Ascending aorta (tissue), 2 donors: ENCODE data around the gene BLM. TPM values are rescaled to one million over a fixed set of nuclear protein-coding genes. Genes with fewer than 3 reads are reported as not detected.
A peak's percentile ranks its signal among the peaks of the same experiment; 100 is the strongest.

Source experiments
- DNase-seq, 2 donors: peaks; one replicate each; pipeline ENCODE4 v3.0.0-alpha.2; 2019; ENCODE audit warnings: low spot score in 2 of 2
- H3K27ac ChIP-seq, 2 donors: fragments of 200-600 bp; sonication (generic); one replicate each; pipeline ENCODE4 v1.5.1; 2016 to 2017; ENCODE audit warnings: mild to moderate bottlenecking in 1 of 2
- H3K27me3 ChIP-seq: fragments of 200-600 bp; sonication (generic); one replicate; pipeline ENCODE4 v1.5.1; 2017
- H3K36me3 ChIP-seq, 2 donors: fragments of 200-600 bp; sonication (generic); one replicate each; pipeline ENCODE4 v1.5.1; 2016
- H3K4me1 ChIP-seq, 2 donors: fragments of 200-600 bp; sonication (generic); one replicate each; pipeline ENCODE4 v1.5.1; 2016 to 2017; ENCODE audit warnings: mild to moderate bottlenecking in 1 of 2
- H3K4me3 ChIP-seq, 2 donors: fragments of 200-600 bp; sonication (generic); one replicate each; pipeline ENCODE4 v1.5.1; 2016 to 2017; ENCODE audit warnings: mild to moderate bottlenecking in 1 of 2
- H3K9me3 ChIP-seq, 2 donors: fragments of 200-600 bp; sonication (generic); one replicate each; pipeline ENCODE4 v1.5.1; 2016
- CTCF ChIP-seq, 3 experiments: fragments of 200-600 bp in 2 of 3; fragments of 450-650 bp in 1 of 3; sonication (generic) in 2 of 3; IDR thresholded peaks; one replicate each; pipeline ENCODE4 v1.5.1; 2016 to 2019; ENCODE audit warnings: antibody characterized with exemption in 3 of 3, mild to moderate bottlenecking in 1 of 3, moderate library complexity in 1 of 3
- intact Hi-C: fragments of 100-400 bp; cut with DNase I; formaldehyde crosslinking; loops from one replicate; pipeline ENCODE4 v1.15.1; 2023
- total RNA-seq: library from RNA; depleted of rRNA; stranded (reverse); fragments of >200 nt; gene quantifications from one replicate; pipeline ENCODE4 v1.1.0, GENCODE V29; 2016

BLM gene
- total RNA-seq, 1 donor from 2014 or later: 0.11 TPM

GRCh38 chr15:90829126-90829525, 112.0 kb downstream of the BLM start:
- no peaks in the 10 kb centered on the region for H3K9me3 ChIP-seq
- H3K27me3 ChIP-seq: no peaks in the 10 kb centered on the region
- DNase-seq: no peak
- H3K36me3 ChIP-seq: no peaks in the 10 kb centered on the region
- H3K27ac ChIP-seq: no peak overlapping the region
- H3K4me3 ChIP-seq: no peak overlapping the region
- intact Hi-C loops: no loop called here
- TF ChIP-seq CTCF (IDR thresholded peaks at IDR 0.05): no peak
- no peaks in the 10 kb centered on the region for H3K4me1 ChIP-seq

GRCh38 chr15:90829942-90830440, 112.8 kb downstream of the BLM start:
- Histone ChIP-seq H3K4me1 (no peaks in the 10 kb centered on the region), H3K9me3 (no peaks in the 10 kb centered on the region), H3K36me3 (no peaks in the 10 kb centered on the region), H3K27ac (peak overlapping the region; percentile 27 to 63), H3K27me3 (no peaks in the 10 kb centered on the region), H3K4me3 (no peak overlapping the region)
- DNase-seq: peak in 1 of 2 donors; percentile 71
- intact Hi-C loops: no loop called here
- no peak for TF ChIP-seq CTCF (IDR thresholded peaks at IDR 0.05)

GRCh38 chr15:90834626-90835025, 117.5 kb downstream of the BLM start:
- H3K36me3 ChIP-seq: no peaks in the 10 kb centered on the region
- no peaks in the 10 kb centered on the region for H3K9me3 ChIP-seq
- intact Hi-C loops: no loop called here
- H3K27ac ChIP-seq: no peak overlapping the region
- TF ChIP-seq CTCF (IDR thresholded peaks at IDR 0.05): no peak
- H3K4me1 ChIP-seq: no peaks in the 10 kb centered on the region
- H3K4me3 ChIP-seq: no peak overlapping the region
- no peaks in the 10 kb centered on the region for H3K27me3 ChIP-seq
- DNase-seq: no peak

GRCh38 chr15:90836296-90836871, 119.2 kb downstream of the BLM start:
- H3K27me3 ChIP-seq: no peaks in the 10 kb centered on the region
- no peak overlapping the region for H3K27ac ChIP-seq
- no peak overlapping the region for H3K4me3 ChIP-seq
- no peaks in the 10 kb centered on the region for H3K36me3 ChIP-seq
- TF ChIP-seq CTCF (IDR thresholded peaks at IDR 0.05): no peak
- no peaks in the 10 kb centered on the region for H3K4me1 ChIP-seq
- DNase-seq: no peak
- intact Hi-C loops: no loop called here
- no peaks in the 10 kb centered on the region for H3K9me3 ChIP-seq

- TF ChIP-seq CTCF (IDR thresholded peaks at IDR 0.05): no peak
- DNase-seq: no peak
- Histone ChIP-seq H3K27ac (no peak overlapping the region), H3K27me3 (no peaks in the 10 kb centered on the region), H3K36me3 (no peaks in the 10 kb centered on the region), H3K4me3 (no peak overlapping the region), H3K4me1 (no peaks in the 10 kb centered on the region), H3K9me3 (no peaks in the 10 kb centered on the region)
- intact Hi-C loops: no loop called here
Observed at GRCh38 chr15:90837094-90837493, 119.9 kb downstream of the BLM start.

- Histone ChIP-seq H3K27ac (no peak overlapping the region), H3K4me3 (no peak overlapping the region), H3K27me3 (no peaks in the 10 kb centered on the region), H3K9me3 (no peaks in the 10 kb centered on the region), H3K4me1 (no peaks in the 10 kb centered on the region), H3K36me3 (no peaks in the 10 kb centered on the region)
- no peak for DNase-seq
- intact Hi-C loops: no loop called here
- no peak for TF ChIP-seq CTCF (IDR thresholded peaks at IDR 0.05)
Observed at GRCh38 chr15:90838139-90838538, 121.0 kb downstream of the BLM start.
